Left renal pelvis (tissue), 4 donors: ENCODE data around the gene CEP41. TPM values are rescaled to one million over a fixed set of nuclear protein-coding genes. Genes with fewer than 3 reads are reported as not detected.
"Not testable (repeated sequence)": the region's sequence is repeated elsewhere in the genome, so short reads cannot be mapped to it uniquely, and the experiment has no call there.

Experiments
- DNase-seq, 4 donors: peaks; one replicate each; pipeline ENCODE4 v3.0.0-alpha.2; 2013; ENCODE audit warnings: low read depth in 4 of 4, low spot score in 3 of 4
- polyA plus RNA-seq, 4 donors: library from polyadenylated mRNA; unstranded; fragments of 120-200 nt; gene quantifications; one replicate each; pipeline ENCODE4 v1.2.1, GENCODE V29; 2013; ENCODE audit not compliant: insufficient read length in 4 of 4

Gene CEP41
- polyA plus RNA-seq, 4 donors: 22.6 to 34.8 (median 28.3) TPM

DNA sequence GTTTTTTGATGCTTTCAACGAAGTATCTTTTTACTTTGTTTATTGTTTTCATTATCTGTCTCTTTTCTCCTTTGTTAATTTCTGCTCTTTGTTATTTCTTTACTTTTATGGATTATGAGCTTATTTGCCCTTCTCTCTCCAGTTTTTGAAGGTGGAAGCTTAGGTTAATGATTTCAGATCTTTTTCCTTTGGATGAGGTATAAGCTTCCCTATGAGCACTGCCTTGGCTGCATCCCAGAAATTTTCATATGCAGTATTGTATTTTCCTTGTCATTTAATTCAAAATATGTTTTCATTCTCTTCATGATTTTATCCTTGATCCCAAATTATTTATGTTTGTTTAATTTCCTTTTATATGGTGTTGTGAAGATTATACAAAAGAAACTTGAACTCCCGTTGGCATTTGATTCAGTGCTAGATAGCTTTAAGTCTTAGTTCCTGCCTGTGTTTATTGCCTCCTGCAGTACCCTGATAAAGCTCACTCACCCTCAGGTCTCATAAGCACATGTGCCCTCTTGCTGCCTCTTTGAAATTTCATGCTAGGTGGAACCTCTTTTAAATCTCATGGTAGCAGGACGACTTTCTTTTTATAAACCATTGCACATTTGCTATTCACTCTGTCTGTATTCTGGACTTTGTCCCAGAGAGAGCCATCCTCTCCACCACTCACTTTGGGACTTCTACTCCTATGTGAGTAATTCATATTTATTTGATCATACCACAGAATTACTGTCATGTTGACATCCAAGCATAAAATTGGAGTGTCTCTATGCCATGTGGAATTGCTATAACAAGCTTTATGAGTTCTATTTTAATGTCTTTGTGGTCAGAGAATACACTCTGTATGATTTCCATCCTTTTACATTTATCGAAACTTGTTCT lies 23.0 kb upstream of the CEP41 start:
- DNase-seq: no peak

DNA sequence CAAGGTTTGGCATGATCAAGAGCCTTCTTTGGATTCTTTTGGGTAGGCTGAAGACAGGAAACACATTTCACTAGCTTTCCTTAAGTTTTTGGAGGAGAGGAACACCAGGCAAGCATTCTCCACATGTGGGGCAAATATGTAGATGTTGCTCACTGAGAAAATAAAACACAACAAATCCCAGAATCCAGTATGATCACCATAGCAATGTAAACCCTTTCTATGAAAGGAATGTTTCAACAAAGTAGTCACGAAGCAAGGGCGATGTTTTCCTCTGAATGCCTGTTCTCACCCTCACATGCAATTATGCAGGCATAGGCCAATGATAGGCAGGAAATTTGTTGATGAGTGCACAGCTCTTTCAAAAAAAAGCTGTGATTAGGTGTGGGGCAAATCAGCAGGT lies 20.5 kb upstream of the CEP41 start:
- DNase-seq: no peak

DNA sequence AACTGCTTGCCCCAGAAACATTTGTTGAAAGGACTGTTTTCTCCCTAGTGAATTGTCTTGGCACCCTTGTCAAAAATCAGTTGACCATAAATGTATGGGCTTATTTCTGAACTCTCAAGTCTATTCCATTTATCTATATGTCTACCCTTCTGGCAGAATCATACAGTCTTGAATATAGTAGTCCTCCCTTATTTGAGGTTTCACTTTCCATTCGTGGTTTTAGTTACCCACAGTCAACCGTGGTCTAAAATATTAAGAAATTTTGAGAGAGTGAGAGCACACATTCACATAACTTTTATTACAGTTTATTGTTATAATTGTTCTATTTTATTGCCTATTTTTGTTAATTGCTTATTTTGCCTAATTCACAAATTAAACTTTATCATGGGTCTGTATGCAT lies 17.4 kb upstream of the CEP41 start:
- DNase-seq: no peak

DNA sequence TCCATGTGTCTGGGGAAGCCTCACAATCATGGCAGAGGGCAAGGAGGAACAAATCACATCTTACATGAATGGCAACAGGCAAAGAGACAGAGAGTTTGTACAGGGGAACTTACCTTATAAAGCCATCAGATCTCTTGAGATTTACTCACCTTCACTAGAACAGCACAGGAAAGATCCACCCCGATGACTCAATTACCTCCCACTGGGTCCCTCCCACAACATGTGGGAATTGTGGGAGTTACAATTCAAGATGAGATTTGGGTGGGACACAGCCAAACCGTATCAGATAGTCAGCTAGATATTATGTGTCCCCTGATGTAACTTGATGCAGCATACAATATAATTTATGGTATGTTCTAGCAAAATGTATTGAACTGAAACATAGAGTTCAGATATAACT lies 14.1 kb upstream of the CEP41 start:
- DNase-seq: no peak

DNA sequence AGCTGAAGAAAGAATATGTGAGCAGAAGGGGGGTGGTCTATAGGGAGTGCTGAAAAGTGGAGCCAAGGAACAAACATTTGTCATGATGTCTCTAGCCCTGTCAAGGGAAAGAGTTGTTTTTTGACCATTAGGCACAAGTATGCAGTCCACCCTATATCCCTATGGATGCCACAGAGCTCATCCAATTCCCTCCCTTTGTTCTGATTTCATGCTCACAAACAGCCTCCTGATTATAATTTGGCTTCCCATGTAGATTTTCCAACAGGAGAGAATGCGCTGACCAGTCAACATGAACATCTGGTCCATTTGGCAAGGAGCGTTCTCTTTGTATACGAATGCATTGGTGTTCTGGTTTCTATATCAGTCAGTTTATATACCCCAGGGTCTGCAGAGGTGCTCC lies 12.1 kb upstream of the CEP41 start:
- no peak for DNase-seq

DNA sequence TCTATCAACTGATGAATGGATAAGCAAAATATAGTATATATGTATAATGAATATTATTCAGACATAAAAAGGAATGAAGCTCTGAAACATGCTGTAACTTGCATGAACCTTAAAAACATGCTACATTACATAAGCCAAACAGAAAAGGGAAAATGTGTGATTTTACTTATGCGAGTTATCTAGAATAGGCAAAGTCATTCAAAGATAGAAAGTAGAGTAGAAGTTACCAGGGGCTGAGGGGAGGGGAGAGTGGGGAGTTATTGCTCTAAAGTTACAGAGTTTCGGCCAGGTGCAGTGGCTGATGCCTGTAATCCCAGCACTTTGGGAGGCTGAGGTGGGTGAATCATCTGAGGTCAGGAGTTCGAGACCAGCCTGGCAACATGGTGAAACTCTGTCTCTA lies 10.5 kb upstream of the CEP41 start:
- not testable (repeated sequence) for DNase-seq

DNA sequence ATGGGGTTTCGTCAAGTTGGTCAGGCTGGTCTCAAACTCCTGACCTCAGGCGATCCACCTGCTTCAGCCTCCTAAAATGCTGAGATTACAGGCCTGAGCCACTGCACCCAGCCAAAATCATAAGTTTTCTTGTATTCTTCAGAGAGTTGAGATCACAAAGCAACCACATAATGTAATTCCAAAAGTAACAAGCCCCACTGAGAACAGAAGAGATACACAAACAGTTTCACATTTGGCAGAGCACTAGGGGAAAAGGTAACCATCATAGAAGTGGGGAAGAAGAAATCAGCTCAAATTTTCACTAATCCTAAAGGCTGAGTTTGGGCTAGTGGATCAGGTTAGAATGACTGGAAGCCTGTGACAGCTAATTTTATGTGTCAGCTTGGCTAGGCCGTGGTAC lies 5.4 kb upstream of the CEP41 start:
- DNase-seq: no peak

DNA sequence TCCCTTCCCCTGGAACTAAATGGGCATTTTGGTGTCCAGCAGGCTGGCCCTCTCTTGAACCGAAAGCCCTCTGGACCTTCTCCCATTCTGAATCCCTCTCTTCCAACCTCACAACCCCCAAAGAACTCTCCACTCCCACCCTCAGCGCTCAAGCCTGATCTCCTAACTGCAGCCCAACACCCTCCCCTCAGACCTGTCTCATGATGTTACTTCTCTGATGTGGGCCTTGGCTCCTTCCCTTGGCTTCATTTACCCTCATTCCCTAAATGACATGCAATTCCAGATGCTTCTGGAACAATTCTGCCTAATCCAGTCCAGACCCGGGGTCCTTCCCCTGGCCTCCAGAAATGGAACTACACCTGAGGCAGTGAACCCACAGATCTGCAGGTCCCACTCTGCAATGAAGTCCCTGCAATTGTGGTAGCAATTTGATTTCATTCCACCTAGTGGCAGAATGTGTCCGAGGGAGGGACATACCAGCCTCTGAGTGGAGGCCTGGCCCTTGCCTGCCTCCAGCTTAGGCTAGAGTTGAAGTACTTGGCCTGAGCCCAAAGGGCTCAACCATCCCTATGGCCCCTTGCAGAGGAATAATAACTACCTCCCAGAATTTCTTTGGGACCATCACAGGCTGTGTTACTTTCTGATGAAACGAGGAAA lies 4.1 kb upstream of the CEP41 start:
- DNase-seq: no peak

DNA sequence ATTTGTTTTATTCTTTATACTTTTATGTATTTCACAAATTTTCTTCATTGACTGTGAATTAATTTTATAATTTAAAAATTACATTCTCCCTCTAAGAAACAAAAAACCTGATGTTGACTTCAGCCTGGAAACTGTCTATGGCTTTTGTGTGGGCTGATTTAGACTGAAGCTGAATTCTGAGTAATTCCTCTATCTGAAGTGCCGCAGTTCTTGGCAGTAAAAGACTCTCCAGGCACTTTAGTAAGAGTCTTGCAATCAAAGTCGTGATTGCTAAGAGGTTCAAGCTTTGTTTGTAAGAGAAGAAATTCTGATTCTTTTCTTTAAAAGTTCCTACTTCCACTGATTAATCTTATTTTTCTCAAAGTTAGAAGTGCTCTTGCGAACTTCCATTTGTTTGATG lies 3.4 kb upstream of the CEP41 start:
- DNase-seq: no peak

DNA sequence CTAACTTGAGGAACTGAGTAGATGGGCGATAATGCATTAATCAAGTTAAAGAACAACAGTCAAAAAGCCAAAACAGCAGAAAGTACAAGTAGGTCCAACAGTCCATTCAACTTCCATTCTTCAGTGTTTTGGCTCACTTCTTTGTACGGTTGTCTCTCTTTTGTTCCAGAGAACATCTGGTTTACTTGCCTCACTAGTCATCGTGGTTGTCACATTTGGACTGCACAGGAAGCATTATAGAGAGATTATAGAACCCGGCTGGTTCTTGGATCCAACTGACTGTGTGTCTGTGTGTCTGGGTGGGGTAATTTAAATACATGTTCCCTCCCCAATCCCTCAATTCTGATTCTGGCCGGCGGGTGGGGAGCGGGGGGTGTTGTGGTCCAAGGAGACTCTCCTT lies 1.8 kb upstream of the CEP41 start:
- DNase-seq: no peak

DNA sequence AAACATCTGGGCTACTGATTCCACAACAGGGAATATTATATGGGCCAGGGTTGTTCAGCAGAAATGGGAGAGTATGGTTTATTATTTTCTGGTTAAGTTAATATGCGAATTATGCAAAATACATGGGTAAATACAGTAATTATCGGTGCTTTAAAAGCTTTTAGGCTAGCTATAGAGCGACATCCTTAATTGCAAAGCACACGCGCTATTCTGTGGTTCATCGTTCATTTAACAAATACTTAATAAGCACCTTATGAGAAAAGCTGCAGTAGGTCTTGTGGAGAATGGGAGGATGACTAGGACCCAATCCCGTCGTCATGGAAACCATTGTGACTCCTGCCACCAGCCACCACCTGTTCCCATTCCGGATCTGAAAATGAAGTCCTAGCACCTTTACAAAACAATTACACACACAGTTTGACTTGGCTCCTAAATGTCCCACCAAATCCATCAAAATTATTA lies 623 bp upstream of the CEP41 start:
- DNase-seq: peak in 1 of 4 donors; percentile 47

DNA sequence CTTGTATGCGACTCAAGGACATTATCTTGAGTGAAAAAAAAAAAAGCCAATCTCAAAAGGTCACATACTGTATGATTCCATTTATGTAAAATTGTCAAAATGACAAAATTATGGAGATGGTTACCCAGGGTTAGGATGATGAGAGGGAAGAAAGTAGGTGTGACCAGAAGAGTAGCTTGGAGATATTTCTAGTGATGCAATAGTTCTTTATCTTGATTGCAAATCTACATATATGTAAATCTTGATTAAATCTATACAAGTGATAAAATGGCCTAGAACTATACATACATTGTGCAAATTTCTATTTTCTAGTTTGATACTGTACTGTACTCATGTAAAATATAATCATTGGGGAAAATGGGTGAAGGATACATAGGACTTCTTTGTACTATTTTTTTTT lies 4.6 kb downstream of the CEP41 start:
- no peak for DNase-seq

DNA sequence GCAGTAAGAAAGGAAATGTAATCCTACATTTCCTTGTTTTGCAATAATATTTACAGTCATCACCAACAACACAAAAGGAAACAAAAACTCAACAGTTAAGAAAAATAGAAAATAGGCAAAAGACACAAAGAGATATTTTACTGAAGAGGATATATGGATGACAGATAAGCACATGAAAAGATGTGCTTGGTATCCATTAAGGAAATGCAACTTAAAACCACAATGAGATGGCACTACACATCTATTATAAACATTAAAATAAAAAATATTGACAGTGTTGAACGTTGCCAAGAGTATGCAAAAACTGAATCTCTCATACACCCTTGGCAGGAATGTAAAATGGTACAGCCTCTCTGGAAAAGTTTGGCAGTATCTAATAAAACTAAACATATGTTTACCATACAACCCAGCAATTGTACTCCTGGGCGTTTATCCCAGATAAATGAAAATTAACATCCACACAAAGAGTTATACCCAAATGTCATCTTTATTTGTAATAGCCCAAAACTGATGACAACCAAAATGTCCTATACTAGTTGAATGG lies 5.4 kb downstream of the CEP41 start:
- no peak for DNase-seq

DNA sequence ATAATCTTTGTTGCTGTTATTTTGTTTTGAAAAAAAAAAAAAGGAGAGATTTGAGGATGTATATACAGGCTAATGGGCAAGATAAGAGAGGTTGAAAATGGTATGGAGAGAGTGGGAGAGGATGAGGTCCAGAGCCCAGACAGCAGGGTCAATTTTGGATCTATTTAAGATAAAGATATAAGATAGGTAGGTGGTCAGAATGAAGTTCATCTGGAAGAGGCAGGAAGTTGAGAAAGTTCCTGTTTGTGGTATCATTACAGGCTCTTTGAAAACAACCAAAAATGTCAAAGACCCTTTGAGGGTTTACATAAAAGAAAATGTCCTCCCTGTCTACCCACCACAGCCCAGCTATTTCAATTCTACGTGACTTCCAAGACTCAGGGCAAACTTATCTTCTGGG lies 7.5 kb downstream of the CEP41 start:
- DNase-seq: no peak

DNA sequence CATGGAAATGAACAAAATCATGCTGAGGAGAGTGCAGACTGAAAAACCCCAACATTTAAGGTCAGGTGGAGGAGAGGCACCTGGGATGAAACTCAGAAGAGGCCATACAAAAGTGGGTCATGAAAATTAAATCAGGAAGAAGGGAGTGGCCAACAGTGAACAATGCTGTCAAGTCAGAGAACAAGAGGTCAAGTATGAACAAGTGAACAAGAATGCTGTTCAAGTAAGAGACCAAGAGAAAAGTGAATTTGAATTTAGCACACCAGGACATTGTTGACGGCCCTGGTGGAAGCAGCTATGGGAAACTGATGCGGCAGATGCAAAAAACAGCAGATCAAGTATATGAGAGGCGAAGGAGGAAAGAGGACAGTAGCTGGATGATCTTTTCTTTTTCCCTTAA lies 7.9 kb downstream of the CEP41 start:
- no peak for DNase-seq

DNA sequence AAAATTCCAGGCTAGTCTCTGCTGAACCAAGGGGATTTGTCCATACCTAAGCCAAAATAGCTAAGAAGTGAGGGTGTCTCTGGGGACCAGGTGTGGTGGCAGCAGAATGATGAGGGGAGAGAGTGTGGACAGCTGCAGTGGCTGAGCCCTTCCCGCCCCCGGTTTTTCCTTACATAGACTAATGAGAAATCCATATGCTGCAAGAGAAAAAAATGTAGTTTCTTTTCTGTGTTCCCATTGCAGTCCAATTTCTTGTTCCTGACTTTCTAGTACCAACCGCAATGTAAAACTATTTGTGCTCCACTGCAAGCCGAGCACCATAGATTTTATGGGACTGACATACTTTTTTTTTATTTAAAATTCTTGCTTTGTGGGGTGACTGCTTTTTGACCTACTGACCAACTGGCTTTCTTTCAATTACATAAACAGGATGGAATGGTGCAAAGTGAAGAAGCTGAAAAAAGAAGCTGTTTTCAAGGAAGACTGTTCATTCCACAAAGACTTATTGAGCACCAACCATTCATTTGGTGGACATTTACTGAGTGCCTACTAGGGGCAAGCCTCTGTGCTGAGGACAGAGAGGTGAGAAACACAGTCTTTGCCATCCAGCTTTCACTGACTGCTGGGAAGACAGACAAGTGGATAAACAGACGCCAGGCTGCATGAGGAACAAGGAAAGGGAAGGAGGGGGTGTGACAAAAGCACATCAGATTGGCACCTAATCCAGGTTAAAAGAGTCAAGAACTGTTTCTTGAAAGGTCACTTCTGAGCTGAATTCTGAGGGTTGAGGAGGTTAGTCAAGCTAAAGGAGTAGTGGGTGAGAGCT lies 9.8 kb downstream of the CEP41 start:
- DNase-seq: peak in 3 of 4 donors; percentile 48 to 57 (median 48)

DNA sequence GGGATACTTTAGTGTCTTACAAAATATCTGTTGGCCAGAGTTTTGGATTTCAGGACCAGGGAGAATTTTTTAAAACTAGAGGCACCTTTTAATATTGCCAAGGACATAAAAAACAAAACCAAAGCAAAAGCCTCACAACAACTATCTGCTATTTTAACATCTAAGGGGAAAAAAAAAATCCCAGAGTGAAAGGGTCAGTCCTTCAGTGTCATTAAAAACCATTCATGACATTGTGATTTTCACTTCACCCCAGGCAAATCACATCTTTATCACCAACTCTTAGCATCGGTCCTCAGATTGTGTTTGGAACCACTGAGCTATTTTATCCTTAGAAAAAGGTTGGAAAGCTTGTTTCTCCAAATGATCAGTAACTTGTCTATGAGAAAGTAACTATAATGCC lies 10.7 kb downstream of the CEP41 start:
- no peak for DNase-seq

DNA sequence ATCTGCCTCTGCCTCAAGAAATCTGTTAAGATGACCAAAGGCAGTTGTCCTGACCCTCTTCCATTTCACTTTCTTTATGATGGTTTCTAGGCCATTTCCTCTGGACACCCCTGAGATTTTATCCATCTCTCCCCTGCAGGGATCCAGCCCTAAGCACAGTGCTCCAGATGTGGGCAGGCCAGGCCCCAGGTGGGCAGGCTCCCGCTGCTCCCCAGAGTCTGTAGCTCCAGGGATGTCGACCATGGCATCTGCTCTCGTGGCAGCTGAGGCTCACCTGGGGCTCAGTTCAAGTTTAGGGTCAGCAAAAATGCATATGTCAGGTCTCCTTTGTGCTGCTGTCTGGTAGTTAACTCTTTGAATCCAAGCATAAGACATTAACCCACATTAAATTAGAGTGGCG lies 11.8 kb downstream of the CEP41 start:
- DNase-seq: no peak

DNA sequence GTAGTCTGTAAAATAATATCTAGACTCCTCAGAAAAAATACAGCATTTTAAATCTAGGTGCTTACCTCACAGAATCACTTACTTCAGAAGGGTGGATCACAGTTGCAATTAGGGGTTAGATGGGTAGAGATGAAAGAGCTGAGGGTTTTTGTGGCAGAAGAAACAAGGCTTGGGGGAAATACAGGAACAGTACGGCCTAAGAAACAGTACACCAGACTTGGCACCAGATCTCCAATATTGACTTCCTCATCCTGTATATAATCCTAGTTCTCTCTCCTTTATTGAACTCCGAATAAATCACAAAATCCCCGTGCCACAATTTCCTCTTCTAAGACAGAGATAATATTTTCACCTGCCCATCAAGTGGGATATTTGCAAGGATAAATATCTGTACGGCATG lies 14.3 kb downstream of the CEP41 start:
- no peak for DNase-seq

DNA sequence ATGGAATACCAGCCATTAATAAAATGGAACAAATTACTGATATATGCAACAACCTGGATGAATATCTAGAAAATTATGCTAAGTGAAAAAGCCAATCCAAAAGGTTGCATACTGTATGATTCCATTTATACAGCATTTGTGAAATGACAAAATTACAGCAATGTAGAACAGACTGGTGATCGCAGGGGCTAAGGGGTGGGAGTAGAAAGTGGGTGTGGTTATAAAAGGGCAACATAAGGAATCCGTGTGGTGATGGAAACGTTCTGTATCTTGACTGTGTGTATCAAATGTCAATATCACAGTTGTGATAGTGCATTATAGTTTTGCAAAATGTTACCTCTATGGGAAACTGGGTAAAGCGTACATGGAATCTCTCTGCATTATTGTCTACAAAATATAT lies 15.0 kb downstream of the CEP41 start:
- DNase-seq: no peak

DNA sequence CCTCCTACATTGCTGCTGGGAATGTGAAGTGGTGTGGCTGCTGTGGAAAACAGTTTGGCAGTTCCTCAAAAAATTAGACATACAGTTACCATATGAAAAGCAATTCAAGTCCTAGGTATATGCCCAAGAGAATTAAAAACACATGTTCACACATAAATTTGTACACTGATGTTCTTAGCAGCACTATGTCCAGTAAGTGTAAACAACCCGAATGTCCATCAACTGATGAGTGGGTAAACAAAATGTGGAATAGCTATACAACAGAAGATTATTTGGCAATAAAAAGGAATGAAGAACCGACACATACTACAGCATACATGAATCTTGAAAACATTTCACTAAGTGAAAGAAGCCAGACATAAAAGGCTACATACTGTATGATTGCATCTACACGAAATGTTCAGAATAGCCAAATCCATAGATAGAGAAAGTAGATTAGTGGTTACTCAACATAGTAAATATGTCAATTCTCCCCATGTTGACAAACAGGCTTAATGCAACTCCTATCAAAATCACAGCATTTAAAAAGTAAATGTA lies 17.2 kb downstream of the CEP41 start:
- no peak for DNase-seq
